ENCODE data around the gene AADAC. TPM values are rescaled to one million over a fixed set of nuclear protein-coding genes. Genes with fewer than 3 reads are reported as not detected.
"Not testable (repeated sequence)": the region's sequence is repeated elsewhere in the genome, so short reads cannot be mapped to it uniquely, and the experiment has no call there.

AADAC gene, protein sequence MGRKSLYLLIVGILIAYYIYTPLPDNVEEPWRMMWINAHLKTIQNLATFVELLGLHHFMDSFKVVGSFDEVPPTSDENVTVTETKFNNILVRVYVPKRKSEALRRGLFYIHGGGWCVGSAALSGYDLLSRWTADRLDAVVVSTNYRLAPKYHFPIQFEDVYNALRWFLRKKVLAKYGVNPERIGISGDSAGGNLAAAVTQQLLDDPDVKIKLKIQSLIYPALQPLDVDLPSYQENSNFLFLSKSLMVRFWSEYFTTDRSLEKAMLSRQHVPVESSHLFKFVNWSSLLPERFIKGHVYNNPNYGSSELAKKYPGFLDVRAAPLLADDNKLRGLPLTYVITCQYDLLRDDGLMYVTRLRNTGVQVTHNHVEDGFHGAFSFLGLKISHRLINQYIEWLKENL
- total RNA-seq (not detected), polyA plus RNA-seq (10 to 100 TPM in 1 of 2 donors, under 1 TPM in 1; 0.77 to 11.5 TPM)
- long read RNA-seq, donor 1 = 0 reads
- long read RNA-seq, donor 2 = 0 reads

DNA sequence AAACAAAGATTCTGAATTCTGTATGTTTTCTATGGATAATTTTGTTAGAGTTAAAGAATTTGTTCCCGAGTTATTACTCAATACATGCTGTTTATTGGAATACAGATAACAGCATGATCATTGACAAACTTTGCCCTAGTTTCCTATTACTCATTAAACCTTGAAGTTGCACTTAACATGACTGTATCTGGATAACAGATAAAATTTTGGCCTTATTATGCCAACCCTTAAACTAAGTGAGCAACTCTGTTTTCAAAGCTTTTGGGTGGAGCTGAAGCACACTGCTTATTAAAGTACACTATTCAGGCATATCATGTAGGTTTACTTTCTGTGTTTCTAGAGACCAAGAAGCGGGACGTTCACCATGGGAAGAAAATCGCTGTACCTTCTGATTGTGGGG is at the start of gene AADAC:
TSS of gene AADAC (plus strand) at position 318 of the 400 bp plus-strand sequence. CDS start at position 365, 47 bp downstream.
- DNase-seq (no peak), ATAC-seq (ENCODE audit: low FRiP score) (no peak)
- H3K36me3 ChIP-seq (ENCODE audit: control insufficient read depth in 1 of 2, insufficient read depth in 2 of 2, low read length in 1 of 2) = no peaks in the 10 kb centered on the region
- 91% methylated on average over 4 of the region's 4 CpGs for WGBS, 2 donors
- intact Hi-C loops (cut with DNase I) = no loop called here
- no peaks in the 10 kb centered on the region for H3K4me1 ChIP-seq (ENCODE audit: control insufficient read depth in 1 of 2, insufficient read depth in 2 of 2, low read length in 2 of 2)
- no peaks in the 10 kb centered on the region for H3K27me3 ChIP-seq (ENCODE audit: control insufficient read depth in 1 of 2, insufficient read depth in 2 of 2, low read length in 1 of 2)
- H3K27ac ChIP-seq (ENCODE audit: low read depth in 1 of 2, low read length in 2 of 2) = no peak within 1 kb of the TSS
- H3K9me3 ChIP-seq (ENCODE audit: control insufficient read depth, low read length) = peaks cover 6% of the 10 kb centered on the region
- no peak within 1 kb of the TSS for H3K4me3 ChIP-seq (ENCODE audit: low read length in 2 of 2)

DNA sequence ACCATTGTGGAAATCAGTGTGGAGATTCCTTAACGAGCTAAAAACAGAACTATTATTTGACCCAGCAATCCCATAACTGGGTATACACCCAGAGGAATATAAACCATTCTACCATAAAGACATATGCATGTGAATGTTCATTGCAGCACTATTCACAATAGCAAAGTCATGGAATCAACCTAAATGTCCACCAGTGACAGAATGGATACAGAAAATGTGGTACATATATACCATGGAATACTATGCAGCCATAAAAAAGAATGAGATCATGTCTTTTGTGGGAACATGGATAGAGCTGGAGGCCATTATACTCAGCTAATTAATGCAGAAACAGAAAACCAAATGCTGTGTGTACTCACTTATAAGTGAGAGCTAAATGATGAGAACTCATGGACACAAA is 49.2 kb upstream of the AADAC start:
- WGBS, 2 donors = 80 to 85% methylated on average over 1 of the region's 1 CpG
- H3K9me3 ChIP-seq (ENCODE audit: control insufficient read depth, low read length); intact Hi-C loops (cut with DNase I); H3K27ac ChIP-seq (ENCODE audit: low read depth in 1 of 2, low read length in 2 of 2); H3K36me3 ChIP-seq (ENCODE audit: control insufficient read depth in 1 of 2, insufficient read depth in 2 of 2, low read length in 1 of 2); H3K4me1 ChIP-seq (ENCODE audit: control insufficient read depth in 1 of 2, insufficient read depth in 2 of 2, low read length in 2 of 2); H3K4me3 ChIP-seq (ENCODE audit: low read length in 2 of 2); ATAC-seq (ENCODE audit: low FRiP score); H3K27me3 ChIP-seq (ENCODE audit: control insufficient read depth in 1 of 2, insufficient read depth in 2 of 2, low read length in 1 of 2); DNase-seq: not testable (repeated sequence)

DNA sequence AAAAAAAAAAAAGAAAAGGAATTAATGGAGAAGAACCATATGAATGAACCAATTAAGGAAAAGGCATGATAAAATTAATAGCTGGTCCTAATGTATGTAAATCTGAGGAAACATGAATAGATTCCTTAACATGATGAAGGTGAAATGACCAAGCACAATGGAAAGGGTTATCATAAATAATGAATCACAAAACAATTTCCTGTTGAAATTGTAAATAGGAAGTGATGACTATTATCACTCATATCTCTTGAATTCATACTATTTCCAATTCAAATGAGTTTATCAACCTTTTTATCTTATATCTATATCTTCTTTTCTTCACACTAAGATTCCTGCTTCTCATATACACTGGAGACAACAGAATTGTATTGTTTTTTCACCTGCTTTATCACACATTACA is 48.2 kb upstream of the AADAC start:
- no peak overlapping the region for H3K4me3 ChIP-seq (ENCODE audit: low read length in 2 of 2)
- H3K36me3 ChIP-seq (ENCODE audit: control insufficient read depth in 1 of 2, insufficient read depth in 2 of 2, low read length in 1 of 2) = no peaks in the 10 kb centered on the region
- DNase-seq (no peak), ATAC-seq (ENCODE audit: low FRiP score) (no peak)
- no peaks in the 10 kb centered on the region for H3K27me3 ChIP-seq (ENCODE audit: control insufficient read depth in 1 of 2, insufficient read depth in 2 of 2, low read length in 1 of 2)
- H3K9me3 ChIP-seq (ENCODE audit: control insufficient read depth, low read length) = no peaks in the 10 kb centered on the region
- intact Hi-C loops (cut with DNase I) = no loop called here
- peaks cover 2 to 3% of the 10 kb centered on the region in 2 donors for H3K4me1 ChIP-seq (ENCODE audit: control insufficient read depth in 1 of 2, insufficient read depth in 2 of 2, low read length in 2 of 2)
- H3K27ac ChIP-seq (ENCODE audit: low read depth in 1 of 2, low read length in 2 of 2) = no peak overlapping the region

DNA sequence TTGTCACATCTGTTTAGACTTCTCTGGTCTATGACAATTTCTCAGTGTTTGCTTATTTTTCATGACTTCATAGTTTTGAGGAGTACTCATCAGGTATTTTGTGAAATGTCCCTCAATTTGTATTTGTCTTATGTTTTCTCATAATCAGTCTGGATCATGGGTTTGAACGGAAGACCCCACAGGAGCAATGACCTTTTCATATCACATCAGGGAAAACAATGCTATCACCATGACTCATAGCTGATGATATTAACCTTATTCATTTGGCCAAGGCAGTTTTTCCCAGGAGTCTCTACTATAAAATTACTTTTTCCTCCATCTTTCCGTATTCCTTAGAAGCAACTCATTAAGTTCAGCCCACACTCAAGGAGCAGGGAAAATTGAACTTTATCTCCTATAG is 47.5 kb upstream of the AADAC start:
- Histone ChIP-seq H3K4me1 (ENCODE audit: control insufficient read depth in 1 of 2, insufficient read depth in 2 of 2, low read length in 2 of 2) (peaks cover 2 to 3% of the 10 kb centered on the region in 2 donors), H3K9me3 (ENCODE audit: control insufficient read depth, low read length) (no peaks in the 10 kb centered on the region), H3K27me3 (ENCODE audit: control insufficient read depth in 1 of 2, insufficient read depth in 2 of 2, low read length in 1 of 2) (no peaks in the 10 kb centered on the region), H3K36me3 (ENCODE audit: control insufficient read depth in 1 of 2, insufficient read depth in 2 of 2, low read length in 1 of 2) (no peaks in the 10 kb centered on the region), H3K27ac (ENCODE audit: low read depth in 1 of 2, low read length in 2 of 2) (no peak overlapping the region), H3K4me3 (ENCODE audit: low read length in 2 of 2) (no peak overlapping the region)
- WGBS, 2 donors = 65 to 75% methylated on average over 2 of the region's 2 CpGs
- no peak for DNase-seq
- ATAC-seq (ENCODE audit: low FRiP score) = no peak
- intact Hi-C loops (cut with DNase I) = no loop called here

DNA sequence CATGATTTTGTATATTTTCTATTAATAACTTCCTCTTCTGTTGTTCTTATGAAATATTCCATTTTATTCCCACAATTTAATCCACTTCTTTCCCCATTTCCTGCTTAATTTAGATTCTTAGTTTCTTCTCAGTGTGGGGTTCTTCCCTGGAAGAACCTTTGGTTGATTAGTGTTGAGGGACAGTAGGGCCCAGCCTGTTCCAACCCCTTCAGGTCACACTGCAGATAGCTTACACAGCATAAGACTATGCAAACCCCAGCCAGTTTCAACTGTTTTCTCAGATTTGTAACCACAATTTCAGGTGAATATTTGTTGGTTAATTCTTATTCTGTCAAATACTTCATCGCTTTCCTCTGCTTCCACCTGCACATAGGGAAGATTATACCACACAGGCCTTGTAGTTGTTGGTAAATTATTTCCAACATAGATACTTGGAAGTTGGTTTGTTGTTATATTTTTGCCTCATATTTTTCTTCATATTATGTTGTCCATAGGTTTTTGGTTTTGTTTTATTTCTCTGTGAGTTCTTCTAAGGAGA is 45.5 kb upstream of the AADAC start:
- H3K4me1 ChIP-seq (ENCODE audit: control insufficient read depth in 1 of 2, insufficient read depth in 2 of 2, low read length in 2 of 2) = peaks cover 0 to 3% of the 10 kb centered on the region in 2 donors

DNA sequence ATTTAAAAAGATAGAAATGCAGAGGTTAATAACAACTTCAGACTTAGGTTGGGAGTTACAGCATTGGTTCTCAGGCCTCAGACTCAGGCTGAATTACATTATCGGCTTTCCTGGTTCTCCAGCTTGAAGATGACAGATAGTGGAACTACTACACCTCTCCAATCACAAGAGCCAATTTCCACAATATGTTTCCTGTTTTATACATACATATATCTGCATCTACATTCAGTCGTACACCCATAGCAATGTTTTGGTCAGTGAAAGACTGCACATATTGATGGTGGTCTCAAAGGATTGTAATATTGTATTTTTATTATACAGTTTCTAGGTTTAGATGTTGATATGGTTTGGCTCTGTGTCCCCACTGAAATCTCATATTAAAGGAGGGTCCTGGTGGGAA is 44.7 kb upstream of the AADAC start:
- 85 to 87% methylated on average over 2 of the region's 2 CpGs for WGBS, 2 donors
- no peak overlapping the region for H3K27ac ChIP-seq (ENCODE audit: low read depth in 1 of 2, low read length in 2 of 2)
- no peaks in the 10 kb centered on the region for H3K27me3 ChIP-seq (ENCODE audit: control insufficient read depth in 1 of 2, insufficient read depth in 2 of 2, low read length in 1 of 2)
- H3K4me1 ChIP-seq (ENCODE audit: control insufficient read depth in 1 of 2, insufficient read depth in 2 of 2, low read length in 2 of 2) = peaks cover 0 to 3% of the 10 kb centered on the region in 2 donors
- intact Hi-C loops (cut with DNase I) = no loop called here
- H3K9me3 ChIP-seq (ENCODE audit: control insufficient read depth, low read length) = no peaks in the 10 kb centered on the region
- ATAC-seq (ENCODE audit: low FRiP score) (no peak), DNase-seq (no peak)
- no peak overlapping the region for H3K4me3 ChIP-seq (ENCODE audit: low read length in 2 of 2)
- no peaks in the 10 kb centered on the region for H3K36me3 ChIP-seq (ENCODE audit: control insufficient read depth in 1 of 2, insufficient read depth in 2 of 2, low read length in 1 of 2)

More for the DNA sequence above, 45.5 kb upstream of the AADAC start:
- intact Hi-C loops (cut with DNase I) = no loop called here
- ATAC-seq (ENCODE audit: low FRiP score) (no peak), DNase-seq (no peak)
- Histone ChIP-seq H3K27ac (ENCODE audit: low read depth in 1 of 2, low read length in 2 of 2) (no peak overlapping the region), H3K36me3 (ENCODE audit: control insufficient read depth in 1 of 2, insufficient read depth in 2 of 2, low read length in 1 of 2) (no peaks in the 10 kb centered on the region), H3K4me3 (ENCODE audit: low read length in 2 of 2) (no peak overlapping the region), H3K9me3 (ENCODE audit: control insufficient read depth, low read length) (no peaks in the 10 kb centered on the region), H3K27me3 (ENCODE audit: control insufficient read depth in 1 of 2, insufficient read depth in 2 of 2, low read length in 1 of 2) (no peaks in the 10 kb centered on the region)
- 99 to 100% methylated on average over 1 of the region's 1 CpG for WGBS, 2 donors

DNA sequence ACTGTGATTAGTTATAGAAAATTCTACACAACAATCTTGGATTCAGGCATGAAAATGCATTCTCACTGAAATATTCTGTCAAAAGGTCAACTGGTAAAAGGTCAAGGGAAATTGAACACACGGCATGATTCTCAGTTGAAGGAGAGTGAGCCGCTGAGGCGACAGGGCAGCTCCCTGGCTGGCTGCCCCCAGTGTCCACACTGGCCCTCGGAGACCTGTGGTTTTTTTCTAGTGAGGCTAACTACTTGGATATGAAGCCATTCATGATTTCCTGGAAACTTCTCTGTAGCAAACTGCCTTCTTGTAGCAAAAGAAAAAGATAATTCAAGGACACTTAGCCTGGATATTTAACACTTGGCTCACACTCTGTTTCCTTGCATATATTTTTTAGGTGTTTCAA is 43.0 kb upstream of the AADAC start:
- intact Hi-C loops (cut with DNase I) = no loop called here
- H3K4me3 ChIP-seq (ENCODE audit: low read length in 2 of 2) = no peak overlapping the region
- no peaks in the 10 kb centered on the region for H3K36me3 ChIP-seq (ENCODE audit: control insufficient read depth in 1 of 2, insufficient read depth in 2 of 2, low read length in 1 of 2)
- H3K9me3 ChIP-seq (ENCODE audit: control insufficient read depth, low read length) = no peaks in the 10 kb centered on the region
- H3K4me1 ChIP-seq (ENCODE audit: control insufficient read depth in 1 of 2, insufficient read depth in 2 of 2, low read length in 2 of 2) = peaks cover 0 to 3% of the 10 kb centered on the region in 2 donors
- no peaks in the 10 kb centered on the region for H3K27me3 ChIP-seq (ENCODE audit: control insufficient read depth in 1 of 2, insufficient read depth in 2 of 2, low read length in 1 of 2)
- DNase-seq (peak; percentile 71 to 80), ATAC-seq (ENCODE audit: low FRiP score) (peak; percentile 88)
- WGBS, 2 donors = 11 to 13% methylated on average over 4 of the region's 4 CpGs
- no peak overlapping the region for H3K27ac ChIP-seq (ENCODE audit: low read depth in 1 of 2, low read length in 2 of 2)

DNA sequence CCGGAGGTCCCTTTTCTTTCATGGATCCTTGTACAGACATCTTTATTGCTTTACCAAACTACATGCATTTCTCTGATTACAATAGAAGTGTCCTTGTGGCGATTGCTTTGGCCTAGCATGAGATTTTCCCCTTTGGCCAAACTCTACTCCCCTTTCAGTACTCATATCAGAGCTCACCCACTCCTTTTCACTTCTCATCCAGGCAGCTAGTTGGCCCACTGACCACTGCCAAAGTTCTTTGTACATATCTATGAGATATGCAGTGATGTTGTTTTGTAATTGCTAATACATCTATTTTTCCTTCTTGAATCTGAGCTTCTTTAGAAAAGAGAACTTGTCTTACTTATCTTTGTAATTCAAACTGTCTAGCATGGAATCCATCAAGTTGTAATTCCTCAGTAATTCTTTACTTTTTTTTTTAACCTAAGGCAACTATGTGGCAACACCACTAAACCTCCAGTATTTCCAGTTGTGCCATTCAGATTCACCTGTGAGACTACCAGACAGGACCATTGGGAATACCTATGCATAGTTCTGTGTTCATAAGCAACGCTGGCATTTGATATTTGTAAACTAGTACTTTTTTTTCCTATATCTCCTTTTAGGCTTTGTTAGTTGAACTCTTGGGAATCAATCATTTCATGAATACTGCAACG is 41.0 kb upstream of the AADAC start:
- DNase-seq (no peak), ATAC-seq (ENCODE audit: low FRiP score) (no peak)
- Histone ChIP-seq H3K9me3 (ENCODE audit: control insufficient read depth, low read length) (no peaks in the 10 kb centered on the region), H3K27me3 (ENCODE audit: control insufficient read depth in 1 of 2, insufficient read depth in 2 of 2, low read length in 1 of 2) (no peaks in the 10 kb centered on the region), H3K4me3 (ENCODE audit: low read length in 2 of 2) (no peak overlapping the region), H3K36me3 (ENCODE audit: control insufficient read depth in 1 of 2, insufficient read depth in 2 of 2, low read length in 1 of 2) (no peaks in the 10 kb centered on the region), H3K4me1 (ENCODE audit: control insufficient read depth in 1 of 2, insufficient read depth in 2 of 2, low read length in 2 of 2) (peaks cover 0 to 3% of the 10 kb centered on the region in 2 donors), H3K27ac (ENCODE audit: low read depth in 1 of 2, low read length in 2 of 2) (no peak overlapping the region)
- WGBS, 2 donors = 93 to 94% methylated on average over 4 of the region's 4 CpGs
- intact Hi-C loops (cut with DNase I) = no loop called here

Data from aorta (tissue), 5 donors.